ENCODE results near the gene ACER1. TPM values are rescaled to one million over a fixed set of nuclear protein-coding genes. Genes with fewer than 3 reads are reported as not detected.

The ACER1 gene
- total and polyA plus RNA-seq, 2 of the 13 experiments (the other 11 are each of a cell fraction or from before 2014, with no cell fraction given): not detected

GRCh38 chr19:6343462-6343861, 10.1 kb upstream of the ACER1 start:
- DNase-seq (ENCODE audit: low spot score) (no peak), ATAC-seq (no peak), FAIRE-seq (no peak)
- CTCF ChIA-PET (ENCODE audit: low intra/inter-chr PET ratio, low total read pairs): no interaction called here
- Histone ChIP-seq H3K9me3 (ENCODE audit: low read length) (no peaks in the 10 kb centered on the region), H2AFZ (ENCODE audit: low read length) (no peak overlapping the region), H3K27me3 (ENCODE audit: control insufficient read depth in 1 of 2, insufficient read depth in 2 of 2, low read length in 2 of 2) (no peaks in the 10 kb centered on the region), H3K4me2 (ENCODE audit: low read depth, low read length) (no peak overlapping the region), H4K20me1 (ENCODE audit: insufficient read depth, low read length) (no peaks in the 10 kb centered on the region), H3K27ac (ENCODE audit: extremely low read length, insufficient read depth, low read length) (no peak overlapping the region), H3K36me3 (replicated peaks in 1 of 2; ENCODE audit: control insufficient read depth in 1 of 2, insufficient read depth in 2 of 2, low read length in 2 of 2) (no peaks in the 10 kb centered on the region), H3K4me1 (ENCODE audit: insufficient read depth, low read length) (0 out of 2 replicates have a peak, but pooled peaks cover 6% of the 10 kb centered on the region), H3K79me2 (ENCODE audit: insufficient read depth, low read length) (no peaks in the 10 kb centered on the region), H3K9ac (ENCODE audit: insufficient read depth, low read depth, low read length) (no peak overlapping the region), H3K4me3 (replicated peaks in 1 of 3; ENCODE audit: insufficient read depth in 1 of 3, low read depth in 2 of 3, low read length in 3 of 3) (no peak overlapping the region)
- TF ChIP-seq MATR3 (CRISPR knock-in tag; IDR thresholded peaks at IDR 0.05) (no peak), MNT (IDR thresholded peaks at IDR 0.05) (peak; percentile 63; the same call in 1 of the 2 replicates), ZNF33B (CRISPR knock-in tag; IDR thresholded peaks at IDR 0.05) (no peak)
- POLR2A ChIA-PET: no interaction called here
- 46% methylated on average over 1 of the region's 1 CpG for WGBS (ENCODE audit: low lambda C conversion rate)
- in situ Hi-C loops (cut with HindIII; ENCODE audit: extremely low pct_ligation_motif_present, low pct_unique_long_range_greater_than_20kb): no loop called here
- no TSS peak for BruUV-seq (replicated peaks)
- intact Hi-C loops (cut with micrococcal nuclease; ENCODE audit: unreplicated experiment): no loop called here

DNA sequence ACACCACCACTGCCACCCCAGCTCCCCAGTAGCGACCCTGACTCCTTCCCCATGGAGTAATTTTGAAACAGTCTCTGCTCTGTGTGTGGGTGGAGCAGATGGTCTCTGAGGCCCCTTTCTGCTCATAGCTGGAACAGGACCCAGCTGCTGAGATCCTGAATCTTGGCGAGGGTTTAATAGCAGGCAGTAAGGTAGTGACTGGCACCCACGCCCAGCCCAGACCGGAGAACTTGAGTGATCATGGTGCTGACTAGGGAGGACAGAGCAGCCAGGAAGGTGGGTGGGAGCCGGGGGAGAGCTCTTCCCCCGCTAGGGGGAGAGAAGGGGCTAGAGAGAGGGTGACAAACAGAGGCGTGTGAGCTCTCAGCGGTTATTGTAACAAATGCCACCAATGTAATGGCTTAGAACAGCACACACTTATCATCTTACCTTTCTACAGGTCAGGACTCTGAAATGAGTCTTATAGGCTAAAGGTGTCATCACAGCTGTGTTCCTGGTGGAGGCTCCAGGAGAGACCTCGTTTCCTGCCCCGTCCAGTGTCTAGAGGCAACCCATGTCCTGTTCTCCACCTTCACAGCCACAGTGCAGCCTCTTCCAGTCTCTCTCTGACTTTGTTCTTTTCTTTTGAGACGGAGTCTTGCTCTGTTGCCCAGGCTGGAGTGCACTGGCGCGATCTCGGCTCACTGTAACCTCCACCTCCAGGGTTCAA, 7.2 kb upstream of the ACER1 start:
- in situ Hi-C loops (cut with HindIII; ENCODE audit: extremely low pct_ligation_motif_present, low pct_unique_long_range_greater_than_20kb) (no loop called here), intact Hi-C loops (cut with micrococcal nuclease; ENCODE audit: unreplicated experiment) (no loop called here)
- FAIRE-seq (no peak), ATAC-seq (peak; percentile 86), DNase-seq (ENCODE audit: low spot score) (no peak)
- CTCF ChIA-PET (ENCODE audit: low intra/inter-chr PET ratio, low total read pairs): no interaction called here
- Histone ChIP-seq H3K79me2 (ENCODE audit: insufficient read depth, low read length) (no peaks in the 10 kb centered on the region), H3K9me3 (ENCODE audit: low read length) (no peaks in the 10 kb centered on the region), H2AFZ (ENCODE audit: low read length) (no peak overlapping the region), H3K4me1 (ENCODE audit: insufficient read depth, low read length) (0 out of 2 replicates have a peak, but pooled peaks cover 6% of the 10 kb centered on the region), H3K4me2 (ENCODE audit: low read depth, low read length) (peak overlapping the region; percentile 3; the same call in 1 of the 2 replicates), H3K9ac (ENCODE audit: insufficient read depth, low read depth, low read length) (no peak overlapping the region), H3K4me3 (replicated peaks in 1 of 3; ENCODE audit: insufficient read depth in 1 of 3, low read depth in 2 of 3, low read length in 3 of 3) (no peak overlapping the region), H3K27me3 (ENCODE audit: control insufficient read depth in 1 of 2, insufficient read depth in 2 of 2, low read length in 2 of 2) (no peaks in the 10 kb centered on the region), H3K27ac (ENCODE audit: extremely low read length, insufficient read depth, low read length) (no peak overlapping the region), H3K36me3 (replicated peaks in 1 of 2; ENCODE audit: control insufficient read depth in 1 of 2, insufficient read depth in 2 of 2, low read length in 2 of 2) (no peaks in the 10 kb centered on the region), H4K20me1 (ENCODE audit: insufficient read depth, low read length) (no peaks in the 10 kb centered on the region)
- POLR2A ChIA-PET: interaction anchor here (1.0 to 1.1 kb wide), 2 partner anchors 21 to 81 kb away, joined by 3 read pairs; partner anchors contain the start of gene CLPP
- TF ChIP-seq ARNT2 (CRISPR knock-in tag; IDR thresholded peaks at IDR 0.05; ENCODE audit: low read depth) (no peak), ZNF263 (CRISPR knock-in tag; IDR thresholded peaks at IDR 0.05) (peak; percentile 62), STAG1 (CRISPR knock-in tag; IDR thresholded peaks at IDR 0.05) (peak; percentile 24), CTCF (CRISPR knock-in tag; IDR thresholded peaks at IDR 0.05) (peak; percentile 46), ZNF121 (CRISPR knock-in tag; IDR thresholded peaks at IDR 0.05) (peak; percentile 76)
- 31% methylated on average over 14 of the region's 14 CpGs for WGBS (ENCODE audit: low lambda C conversion rate)
- no TSS peak for BruUV-seq (replicated peaks)
